Measurements from ENCODE around the gene CAMKK2.
A peak's percentile ranks its signal among the peaks of the same experiment; 100 is the strongest.

Gene CAMKK2

GRCh38 chr12:121290410-121290809 is 6.1 kb downstream of the CAMKK2 start:
- no peaks in the 10 kb centered on the region for H3K36me3 ChIP-seq (ENCODE audit: control insufficient read depth, insufficient read depth, low read length)
- H4K5ac ChIP-seq (ENCODE audit: low read length) = no peak overlapping the region
- H3K4me2 ChIP-seq (ENCODE audit: low read length) = no peak overlapping the region
- peak overlapping the region; percentile 47 for H3K4ac ChIP-seq (ENCODE audit: low read depth, low read length)
- no peak overlapping the region for H3K27ac ChIP-seq (ENCODE audit: low read depth, low read length)
- no peak overlapping the region for H3K4me3 ChIP-seq (ENCODE audit: low read length)
- no peak overlapping the region for H3K23ac ChIP-seq (ENCODE audit: low read length)
- no peak overlapping the region for H2BK15ac ChIP-seq (replicated peaks; ENCODE audit: low read depth)
- H2BK5ac ChIP-seq (ENCODE audit: low read length) = no peak overlapping the region
- peaks cover 23% of the 10 kb centered on the region for H3K79me1 ChIP-seq (ENCODE audit: low read length)
- H2BK120ac ChIP-seq (ENCODE audit: low read depth, low read length) = no peak overlapping the region
- no peak overlapping the region for H4K8ac ChIP-seq (ENCODE audit: low read depth, low read length)
- WGBS (ENCODE audit: extremely low coverage, insufficient coverage, low lambda C conversion rate) = no CpG with 5 or more reads among the region's 5 CpGs
- H3K9ac ChIP-seq (ENCODE audit: low read length) = no peak overlapping the region
- H3K56ac ChIP-seq (ENCODE audit: low read length) = no peak overlapping the region
- no peaks in the 10 kb centered on the region for H3K27me3 ChIP-seq (ENCODE audit: insufficient read depth, low read length, poor library complexity)
- DNase-seq = no peak
- H3K18ac ChIP-seq (ENCODE audit: low read length) = no peak overlapping the region
- H3K79me2 ChIP-seq (ENCODE audit: control insufficient read depth, insufficient read depth, low read length) = peaks cover 76% of the 10 kb centered on the region
- peaks cover 20% of the 10 kb centered on the region for H3K4me1 ChIP-seq (ENCODE audit: control insufficient read depth, low read depth, low read length)
- no peak overlapping the region for H2AK5ac ChIP-seq (ENCODE audit: low read length)

- WGBS (ENCODE audit: extremely low coverage, insufficient coverage, low lambda C conversion rate) = no CpG with 5 or more reads among the region's 7 CpGs
- no peak for DNase-seq
- no peak overlapping the region for H3K4ac ChIP-seq (ENCODE audit: low read depth, low read length)
- no peak overlapping the region for H2BK120ac ChIP-seq (ENCODE audit: low read depth, low read length)
- H3K18ac ChIP-seq (ENCODE audit: low read length) = no peak overlapping the region
- H3K27me3 ChIP-seq (ENCODE audit: insufficient read depth, low read length, poor library complexity) = no peaks in the 10 kb centered on the region
- no peak overlapping the region for H4K5ac ChIP-seq (ENCODE audit: low read length)
- H3K36me3 ChIP-seq (ENCODE audit: control insufficient read depth, insufficient read depth, low read length) = no peaks in the 10 kb centered on the region
- peaks cover 73% of the 10 kb centered on the region for H3K79me2 ChIP-seq (ENCODE audit: control insufficient read depth, insufficient read depth, low read length)
- H3K4me3 ChIP-seq (ENCODE audit: low read length) = no peak overlapping the region
- no peak overlapping the region for H2BK15ac ChIP-seq (replicated peaks; ENCODE audit: low read depth)
- no peak overlapping the region for H2AK5ac ChIP-seq (ENCODE audit: low read length)
- no peak overlapping the region for H3K23ac ChIP-seq (ENCODE audit: low read length)
- H3K9ac ChIP-seq (ENCODE audit: low read length) = no peak overlapping the region
- H3K56ac ChIP-seq (ENCODE audit: low read length) = peak overlapping the region; percentile 8
- no peak overlapping the region for H3K4me2 ChIP-seq (ENCODE audit: low read length)
- H3K27ac ChIP-seq (ENCODE audit: low read depth, low read length) = no peak overlapping the region
- peaks cover 18% of the 10 kb centered on the region for H3K4me1 ChIP-seq (ENCODE audit: control insufficient read depth, low read depth, low read length)
- H2BK5ac ChIP-seq (ENCODE audit: low read length) = no peak overlapping the region
- peaks cover 23% of the 10 kb centered on the region for H3K79me1 ChIP-seq (ENCODE audit: low read length)
- H4K8ac ChIP-seq (ENCODE audit: low read depth, low read length) = no peak overlapping the region
Observed at GRCh38 chr12:121289962-121290361, 6.5 kb downstream of the CAMKK2 start.

GRCh38 chr12:121288986-121289385 is 7.5 kb downstream of the CAMKK2 start:
- peak overlapping the region; percentile 81 for H3K18ac ChIP-seq (ENCODE audit: low read length)
- no peak overlapping the region for H3K4ac ChIP-seq (ENCODE audit: low read depth, low read length)
- H3K9ac ChIP-seq (ENCODE audit: low read length) = peak overlapping the region; percentile 44
- H3K4me3 ChIP-seq (ENCODE audit: low read length) = no peak overlapping the region
- no peak overlapping the region for H3K27ac ChIP-seq (ENCODE audit: low read depth, low read length)
- no peak overlapping the region for H2AK5ac ChIP-seq (ENCODE audit: low read length)
- H3K79me1 ChIP-seq (ENCODE audit: low read length) = peaks cover 20% of the 10 kb centered on the region
- H3K79me2 ChIP-seq (ENCODE audit: control insufficient read depth, insufficient read depth, low read length) = peaks cover 68% of the 10 kb centered on the region
- DNase-seq = no peak
- H3K4me2 ChIP-seq (ENCODE audit: low read length) = no peak overlapping the region
- H3K27me3 ChIP-seq (ENCODE audit: insufficient read depth, low read length, poor library complexity) = no peaks in the 10 kb centered on the region
- no CpG with 5 or more reads among the region's 9 CpGs for WGBS (ENCODE audit: extremely low coverage, insufficient coverage, low lambda C conversion rate)
- no peak overlapping the region for H4K5ac ChIP-seq (ENCODE audit: low read length)
- H2BK5ac ChIP-seq (ENCODE audit: low read length) = no peak overlapping the region
- H2BK15ac ChIP-seq (replicated peaks; ENCODE audit: low read depth) = no peak overlapping the region
- H3K36me3 ChIP-seq (ENCODE audit: control insufficient read depth, insufficient read depth, low read length) = no peaks in the 10 kb centered on the region
- H3K23ac ChIP-seq (ENCODE audit: low read length) = no peak overlapping the region
- H4K8ac ChIP-seq (ENCODE audit: low read depth, low read length) = no peak overlapping the region
- peaks cover 15% of the 10 kb centered on the region for H3K4me1 ChIP-seq (ENCODE audit: control insufficient read depth, low read depth, low read length)
- peak overlapping the region; percentile 58 for H3K56ac ChIP-seq (ENCODE audit: low read length)
- H2BK120ac ChIP-seq (ENCODE audit: low read depth, low read length) = no peak overlapping the region

- Histone ChIP-seq H2BK15ac (replicated peaks; ENCODE audit: low read depth) (no peak overlapping the region), H3K9ac (ENCODE audit: low read length) (no peak overlapping the region), H4K8ac (ENCODE audit: low read depth, low read length) (no peak overlapping the region), H3K4ac (ENCODE audit: low read depth, low read length) (no peak overlapping the region), H3K79me2 (ENCODE audit: control insufficient read depth, insufficient read depth, low read length) (peaks cover 65% of the 10 kb centered on the region), H4K5ac (ENCODE audit: low read length) (no peak overlapping the region), H3K36me3 (ENCODE audit: control insufficient read depth, insufficient read depth, low read length) (no peaks in the 10 kb centered on the region), H2AK5ac (ENCODE audit: low read length) (peak overlapping the region; percentile 15), H3K23ac (ENCODE audit: low read length) (no peak overlapping the region), H3K27ac (ENCODE audit: low read depth, low read length) (peak overlapping the region; percentile 1), H3K4me3 (ENCODE audit: low read length) (no peak overlapping the region), H3K27me3 (ENCODE audit: insufficient read depth, low read length, poor library complexity) (no peaks in the 10 kb centered on the region), H2BK5ac (ENCODE audit: low read length) (peak overlapping the region; percentile 47), H3K4me1 (ENCODE audit: control insufficient read depth, low read depth, low read length) (peaks cover 13% of the 10 kb centered on the region), H2BK120ac (ENCODE audit: low read depth, low read length) (no peak overlapping the region), H3K56ac (ENCODE audit: low read length) (peak overlapping the region; percentile 73), H3K18ac (ENCODE audit: low read length) (peak overlapping the region; percentile 81), H3K4me2 (ENCODE audit: low read length) (no peak overlapping the region), H3K79me1 (ENCODE audit: low read length) (peaks cover 16% of the 10 kb centered on the region)
- no CpG with 5 or more reads among the region's 10 CpGs for WGBS (ENCODE audit: extremely low coverage, insufficient coverage, low lambda C conversion rate)
- DNase-seq = peak; percentile 21
Observed at GRCh38 chr12:121288158-121288845, 8.2 kb downstream of the CAMKK2 start.

- Histone ChIP-seq H3K18ac (ENCODE audit: low read length) (no peak overlapping the region), H3K23ac (ENCODE audit: low read length) (no peak overlapping the region), H3K27me3 (ENCODE audit: insufficient read depth, low read length, poor library complexity) (no peaks in the 10 kb centered on the region), H3K79me1 (ENCODE audit: low read length) (peaks cover 16% of the 10 kb centered on the region), H3K4me3 (ENCODE audit: low read length) (no peak overlapping the region), H2BK5ac (ENCODE audit: low read length) (peak overlapping the region; percentile 34), H3K27ac (ENCODE audit: low read depth, low read length) (no peak overlapping the region), H3K56ac (ENCODE audit: low read length) (peak overlapping the region; percentile 6), H3K4me2 (ENCODE audit: low read length) (no peak overlapping the region), H2BK15ac (replicated peaks; ENCODE audit: low read depth) (no peak overlapping the region), H2BK120ac (ENCODE audit: low read depth, low read length) (no peak overlapping the region), H3K4ac (ENCODE audit: low read depth, low read length) (no peak overlapping the region), H3K9ac (ENCODE audit: low read length) (no peak overlapping the region), H3K4me1 (ENCODE audit: control insufficient read depth, low read depth, low read length) (peaks cover 14% of the 10 kb centered on the region), H2AK5ac (ENCODE audit: low read length) (no peak overlapping the region), H3K79me2 (ENCODE audit: control insufficient read depth, insufficient read depth, low read length) (peaks cover 58% of the 10 kb centered on the region), H4K5ac (ENCODE audit: low read length) (no peak overlapping the region), H3K36me3 (ENCODE audit: control insufficient read depth, insufficient read depth, low read length) (no peaks in the 10 kb centered on the region), H4K8ac (ENCODE audit: low read depth, low read length) (no peak overlapping the region)
- WGBS (ENCODE audit: extremely low coverage, insufficient coverage, low lambda C conversion rate) = no CpG with 5 or more reads among the region's 10 CpGs
- peak; percentile 60 for DNase-seq
Observed at GRCh38 chr12:121287267-121287954, 9.1 kb downstream of the CAMKK2 start.
